ENCODE data around the gene ULK3.

- TF ChIP-seq CTCF (IDR thresholded peaks at IDR 0.05) = no peak
- no peak for TF ChIP-seq POLR2A (IDR thresholded peaks at IDR 0.05)
These were observed 14.1 kb downstream of the ULK3 start for GRCh38 chr15:74828835-74829234.

All from vagina (tissue), 2 donors.